Karpas-422 (cell line): Measurements from ENCODE around the gene GPER1. TPM values are rescaled to one million over a fixed set of nuclear protein-coding genes. Genes with fewer than 3 reads are reported as not detected.
A peak's percentile ranks its signal among the peaks of the same experiment; 100 is the strongest.

Source experiments
- DNase-seq: peaks from one replicate; pipeline ENCODE4 v3.0.0-alpha.2; 2015
- H2AFZ ChIP-seq: fragments of 200-600 bp; sonication (generic); 2 replicates; pipeline ENCODE4 v1.6.1; 2014; ENCODE audit warnings: antibody characterized with exemption, low read length, mixed read lengths
- H3K27ac ChIP-seq: fragments of 200-600 bp; sonication (generic); 2 replicates; pipeline ENCODE4 v1.5.1; 2014; ENCODE audit warnings: mild to moderate bottlenecking, low read length, moderate library complexity
- H3K27me3 ChIP-seq: fragments of 200-600 bp; sonication (generic); 2 replicates; pipeline ENCODE4 v1.6.1; 2014; ENCODE audit warnings: low read length, mixed read lengths
- H3K36me3 ChIP-seq: fragments of 200-600 bp; sonication (generic); 2 replicates; pipeline ENCODE4 v1.6.1; 2014; ENCODE audit warnings: low read length, mixed read lengths; ENCODE audit not compliant: insufficient read depth
- H3K4me1 ChIP-seq: fragments of 200-600 bp; sonication (generic); 2 replicates; pipeline ENCODE4 v1.6.1; 2014; ENCODE audit warnings: mild to moderate bottlenecking, low read length, mixed read lengths
- H3K4me2 ChIP-seq: fragments of 200-600 bp; sonication (generic); 2 replicates; pipeline ENCODE4 v1.6.1; 2014; ENCODE audit warnings: low read length, low read depth, mild to moderate bottlenecking; ENCODE audit not compliant: poor library complexity, severe bottlenecking
- H3K4me3 ChIP-seq: fragments of 200-600 bp; sonication (generic); 2 replicates; pipeline ENCODE4 v1.5.1; 2014; ENCODE audit warnings: mild to moderate bottlenecking, antibody characterized with exemption, low read length, mixed read lengths
- H3K79me2 ChIP-seq: fragments of 200-600 bp; sonication (generic); 2 replicates; pipeline ENCODE4 v1.6.1; 2014; ENCODE audit warnings: mild to moderate bottlenecking, low read length, mixed read lengths
- H3K9ac ChIP-seq: fragments of 200-600 bp; sonication (generic); 2 replicates; pipeline ENCODE4 v1.6.0; 2014; ENCODE audit warnings: low read length
- H3K9me2 ChIP-seq: fragments of 200-600 bp; sonication (generic), shearing (Covaris generic); replicated peaks from 2 replicates; pipeline ENCODE4 v1.6.0; 2014; ENCODE audit warnings: mild to moderate bottlenecking, low read length, moderate library complexity; ENCODE audit not compliant: insufficient read depth
- H3K9me3 ChIP-seq: fragments of 300-700, 200-600 bp; sonication (generic); 2 replicates; pipeline ENCODE4 v1.6.1; 2014; ENCODE audit warnings: low read length, mixed read lengths
- H4K20me1 ChIP-seq: fragments of 200-600 bp; sonication (generic); 2 replicates; pipeline ENCODE4 v1.6.1; 2014; ENCODE audit warnings: mild to moderate bottlenecking, antibody characterized with exemption, low read length, low read depth; ENCODE audit not compliant: insufficient read depth
- total RNA-seq: library from RNA; depleted of rRNA; stranded (reverse); fragments of >200 nt; shearing (Covaris generic); gene quantifications from 2 replicates; pipeline ENCODE4 v1.2.3, GENCODE V29; 2014; ENCODE audit warnings: low replicate concordance

Gene GPER1
- total RNA-seq, 1 experiment from 2014 or later, result not detected

- Histone ChIP-seq H3K9ac (peak overlapping the region; percentile 40), H3K9me3 (no peaks in the 10 kb centered on the region), H3K79me2 (no peaks in the 10 kb centered on the region), H4K20me1 (peaks cover 59% of the 10 kb centered on the region), H3K9me2 (no peaks in the 10 kb centered on the region), H2AFZ (no peak overlapping the region), H3K4me2 (peak overlapping the region; percentile 53), H3K27me3 (no peaks in the 10 kb centered on the region; the same call in 1 of the 2 replicates), H3K36me3 (no peaks in the 10 kb centered on the region), H3K4me1 (peaks cover 13% of the 10 kb centered on the region), H3K4me3 (peak overlapping the region; percentile 31; the same call in 1 of the 2 replicates), H3K27ac (peak overlapping the region; percentile 54)
- peak; percentile 57 for DNase-seq
These were observed 25.3 kb upstream of the GPER1 start for GRCh38 chr7:1062296-1063294.

DNA sequence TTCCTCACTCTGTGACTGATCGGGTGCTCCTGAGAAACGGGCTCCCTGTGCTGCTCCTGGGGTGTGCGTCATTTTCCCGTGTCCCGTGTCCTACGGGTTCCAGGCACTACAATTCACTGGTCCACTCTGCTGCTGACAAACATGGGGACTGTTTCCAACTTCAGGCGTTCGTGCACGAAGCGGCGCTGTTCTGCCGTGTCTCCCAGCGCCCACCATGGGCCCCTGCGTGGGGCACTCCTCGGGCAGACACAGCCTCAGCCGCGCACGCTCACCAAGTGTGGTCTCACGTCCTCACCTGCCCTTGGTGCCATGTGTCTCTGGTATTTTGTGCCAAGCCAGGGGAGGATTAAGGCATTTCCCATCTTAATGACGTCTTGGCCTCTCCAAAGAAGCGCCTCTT lies 24.6 kb upstream of the GPER1 start:
- Histone ChIP-seq H3K27me3 (no peaks in the 10 kb centered on the region; the same call in 1 of the 2 replicates), H3K4me2 (no peak overlapping the region), H4K20me1 (peaks cover 65% of the 10 kb centered on the region), H3K9me3 (no peaks in the 10 kb centered on the region), H2AFZ (no peak overlapping the region), H3K9ac (no peak overlapping the region), H3K36me3 (no peaks in the 10 kb centered on the region), H3K4me1 (peaks cover 13% of the 10 kb centered on the region), H3K79me2 (no peaks in the 10 kb centered on the region), H3K27ac (no peak overlapping the region), H3K9me2 (no peaks in the 10 kb centered on the region), H3K4me3 (no peak overlapping the region)
- no peak for DNase-seq

GRCh38 chr7:1064581-1064980 lies 23.3 kb upstream of the GPER1 start:
- Histone ChIP-seq H3K4me2 (no peak overlapping the region), H4K20me1 (peaks cover 67% of the 10 kb centered on the region), H3K27me3 (no peaks in the 10 kb centered on the region; the same call in 1 of the 2 replicates), H3K36me3 (no peaks in the 10 kb centered on the region), H3K9me3 (no peaks in the 10 kb centered on the region), H3K4me3 (no peak overlapping the region), H3K9ac (no peak overlapping the region), H3K79me2 (no peaks in the 10 kb centered on the region), H3K27ac (no peak overlapping the region), H3K4me1 (peaks cover 13% of the 10 kb centered on the region), H3K9me2 (no peaks in the 10 kb centered on the region), H2AFZ (no peak overlapping the region)
- DNase-seq, result no peak

GRCh38 chr7:1065263-1065584 lies 22.7 kb upstream of the GPER1 start:
- Histone ChIP-seq H3K9ac (no peak overlapping the region), H3K79me2 (no peaks in the 10 kb centered on the region), H3K27me3 (no peaks in the 10 kb centered on the region; the same call in 1 of the 2 replicates), H3K9me3 (no peaks in the 10 kb centered on the region), H3K4me3 (no peak overlapping the region), H3K27ac (no peak overlapping the region), H2AFZ (no peak overlapping the region), H3K9me2 (no peaks in the 10 kb centered on the region), H4K20me1 (peaks cover 65% of the 10 kb centered on the region), H3K4me1 (peaks cover 13% of the 10 kb centered on the region), H3K4me2 (no peak overlapping the region), H3K36me3 (no peaks in the 10 kb centered on the region)
- no peak for DNase-seq

DNA sequence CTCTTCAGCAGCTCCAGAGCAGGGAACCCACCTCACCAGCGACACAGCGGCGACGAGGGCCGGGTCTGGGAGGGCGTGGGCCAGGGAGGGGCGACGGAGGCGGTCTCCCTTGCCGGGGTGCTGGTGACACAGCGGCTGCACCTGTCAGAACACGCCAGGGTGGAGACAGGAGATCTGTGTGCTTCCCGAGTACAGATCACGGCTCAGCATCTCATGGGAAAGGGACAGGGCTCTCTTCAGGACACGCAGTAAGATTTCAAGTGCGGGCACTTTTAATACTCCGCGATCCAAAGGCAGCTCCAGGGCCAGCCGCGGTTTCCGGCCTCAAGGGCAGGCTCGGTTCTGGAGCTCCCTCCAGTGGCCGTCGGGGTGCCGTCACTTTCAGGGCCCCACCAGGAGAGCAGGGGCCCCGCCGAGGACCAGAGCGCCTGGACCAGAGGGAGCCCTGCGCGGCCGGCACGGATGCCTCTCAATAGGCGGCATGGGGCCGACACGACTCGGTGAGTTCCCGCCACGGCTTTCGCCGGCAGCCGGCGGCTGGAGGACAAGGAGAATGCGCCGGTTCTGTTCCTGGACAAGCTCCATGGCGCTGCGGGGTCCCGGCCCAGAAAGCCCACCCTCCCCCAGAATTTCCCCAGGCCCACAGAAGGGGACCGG lies 22.2 kb upstream of the GPER1 start:
- DNase-seq, result peak; percentile 88
- Histone ChIP-seq H3K36me3 (no peaks in the 10 kb centered on the region), H3K4me1 (peaks cover 13% of the 10 kb centered on the region), H3K4me2 (no peak overlapping the region), H3K9me3 (no peaks in the 10 kb centered on the region), H4K20me1 (peaks cover 60% of the 10 kb centered on the region), H3K79me2 (no peaks in the 10 kb centered on the region), H3K9ac (no peak overlapping the region), H3K27ac (no peak overlapping the region), H3K9me2 (no peaks in the 10 kb centered on the region), H2AFZ (no peak overlapping the region), H3K4me3 (no peak overlapping the region), H3K27me3 (no peaks in the 10 kb centered on the region; the same call in 1 of the 2 replicates)

DNA sequence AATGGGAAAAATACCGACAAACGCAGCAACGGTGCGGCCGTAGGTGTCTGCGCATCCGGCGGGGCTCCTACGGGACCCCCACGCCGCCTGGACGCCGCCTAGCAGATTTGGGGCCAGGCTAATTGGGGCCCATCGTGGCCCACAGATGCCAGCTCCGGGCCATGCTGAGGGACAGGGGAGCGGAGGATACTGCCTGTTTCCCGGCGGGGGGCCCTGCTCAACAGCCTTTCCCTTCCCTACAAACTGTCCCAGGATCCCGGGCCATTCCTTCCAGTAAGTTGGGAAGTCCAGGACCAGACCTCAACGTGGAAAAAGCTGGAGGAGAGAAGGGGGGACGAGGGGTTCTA lies 21.7 kb upstream of the GPER1 start:
- H3K4me2 ChIP-seq, result no peak overlapping the region
- no peak overlapping the region for H3K9ac ChIP-seq
- no peaks in the 10 kb centered on the region for H3K9me3 ChIP-seq
- H4K20me1 ChIP-seq, result peaks cover 55% of the 10 kb centered on the region
- H3K79me2 ChIP-seq, result no peaks in the 10 kb centered on the region
- H3K9me2 ChIP-seq, result no peaks in the 10 kb centered on the region
- no peak for DNase-seq
- no peak overlapping the region for H2AFZ ChIP-seq
- H3K27ac ChIP-seq, result no peak overlapping the region
- H3K27me3 ChIP-seq, result no peaks in the 10 kb centered on the region; the same call in 1 of the 2 replicates
- peaks cover 13% of the 10 kb centered on the region for H3K4me1 ChIP-seq
- H3K4me3 ChIP-seq, result no peak overlapping the region
- H3K36me3 ChIP-seq, result no peaks in the 10 kb centered on the region

GRCh38 chr7:1068013-1068412 lies 19.9 kb upstream of the GPER1 start:
- H3K4me1 ChIP-seq, result no peaks in the 10 kb centered on the region; the same call in 1 of the 2 replicates
- H3K36me3 ChIP-seq, result no peaks in the 10 kb centered on the region
- no peaks in the 10 kb centered on the region for H3K79me2 ChIP-seq
- H3K9me3 ChIP-seq, result no peaks in the 10 kb centered on the region
- H3K9ac ChIP-seq, result no peak overlapping the region
- H3K27me3 ChIP-seq, result no peaks in the 10 kb centered on the region
- H3K4me3 ChIP-seq, result no peak overlapping the region
- no peak for DNase-seq
- H2AFZ ChIP-seq, result no peak overlapping the region
- H4K20me1 ChIP-seq, result peaks cover 40% of the 10 kb centered on the region
- no peak overlapping the region for H3K4me2 ChIP-seq
- no peaks in the 10 kb centered on the region for H3K9me2 ChIP-seq
- H3K27ac ChIP-seq, result no peak overlapping the region

GRCh38 chr7:1068619-1069018 lies 19.3 kb upstream of the GPER1 start:
- Histone ChIP-seq H3K4me3 (no peak overlapping the region), H3K4me1 (no peaks in the 10 kb centered on the region), H3K36me3 (no peaks in the 10 kb centered on the region), H3K9me3 (no peaks in the 10 kb centered on the region), H4K20me1 (peaks cover 43% of the 10 kb centered on the region), H3K4me2 (no peak overlapping the region), H3K27me3 (no peaks in the 10 kb centered on the region), H2AFZ (no peak overlapping the region), H3K79me2 (no peaks in the 10 kb centered on the region), H3K27ac (no peak overlapping the region), H3K9me2 (no peaks in the 10 kb centered on the region), H3K9ac (no peak overlapping the region)
- no peak for DNase-seq
